SK-N-SH (cell line): ENCODE measurements around the gene ATP6V1D. TPM values are rescaled to one million over a fixed set of nuclear protein-coding genes. Genes with fewer than 3 reads are reported as not detected.
A peak's percentile ranks its signal among the peaks of the same experiment; 100 is the strongest.
"Not testable (repeated sequence)": the region's sequence is repeated elsewhere in the genome, so short reads cannot be mapped to it uniquely, and the experiment has no call there.

Source experiments
- CTCF ChIA-PET: fragments of 300-600, 350-600 bp; formaldehyde crosslinking; extraction: SDS; loops from one replicate; lab custom pipeline; 2021; lab: Yijun Ruan, JAX
- POLR2A ChIA-PET: fragments of 350-600 bp; sonication (Branson Sonifier 250); formaldehyde crosslinking; extraction: SDS; loops from one replicate; lab custom pipeline; 2020; ENCODE audit warnings: antibody characterized with exemption, inconsistent platforms; lab: Yijun Ruan, JAX
- DNase-seq: peaks from one replicate; pipeline ENCODE4 v3.0.0; 2012
- H2AFZ ChIP-seq: fragments of 200-600 bp; sonication (generic); 2 replicates; pipeline ENCODE4 v1.8.1; 2016; ENCODE audit warnings: antibody characterized with exemption, mild to moderate bottlenecking, low read depth
- H3F3A ChIP-seq: fragments of 200-600 bp; sonication (generic); replicated peaks from 2 replicates; pipeline ENCODE3; 2016; ENCODE audit warnings: antibody characterized with exemption, mild to moderate bottlenecking; ENCODE audit not compliant: insufficient read depth
- H3K27ac ChIP-seq, 2 experiments: fragments of 200-500 bp in 1 of 2; fragments of 200-600 bp in 1 of 2; sonication (Bioruptor generic) in 1 of 2; sonication (generic), shearing (Covaris generic) in 1 of 2; 2 replicates each; pipeline versions ENCODE4 v1.5.1 to v1.6.1; 2014 to 2016; ENCODE audit warnings: low read depth in 2 of 2, inconsistent platforms in 1 of 2, low read length in 1 of 2, mild to moderate bottlenecking in 1 of 2, mixed read lengths in 1 of 2
- H3K27me3 ChIP-seq: fragments of 200-600 bp; sonication (generic), shearing (Covaris generic); 2 replicates; pipeline ENCODE4 v1.6.1; 2016; ENCODE audit warnings: mixed run types; ENCODE audit not compliant: insufficient read depth
- H3K36me3 ChIP-seq, 2 experiments: fragments of 200-500 bp in 1 of 2; fragments of 200-600 bp in 1 of 2; sonication (Bioruptor generic) in 1 of 2; sonication (generic) in 1 of 2; replicated peaks in 1 of 2; 2 replicates each; pipeline versions ENCODE3 to v1.5.1; 2014 to 2016; ENCODE audit warnings: low read length in 1 of 2, mild to moderate bottlenecking in 1 of 2; ENCODE audit not compliant: insufficient read depth in 2 of 2, control insufficient read depth in 1 of 2
- H3K4me1 ChIP-seq, 2 experiments: fragments of 200-500 bp in 1 of 2; fragments of 200-600 bp in 1 of 2; sonication (Bioruptor generic) in 1 of 2; sonication (generic), shearing (Covaris generic) in 1 of 2; 2 replicates each; pipeline versions ENCODE4 v1.5.1 to v1.6.1; 2014 to 2016; ENCODE audit warnings: low read depth in 1 of 2, low read length in 1 of 2, mixed run types in 1 of 2; ENCODE audit not compliant: insufficient read depth in 2 of 2, control insufficient read depth in 1 of 2
- H3K4me2 ChIP-seq: fragments of 200-600 bp; sonication (generic), shearing (Covaris generic); 2 replicates; pipeline ENCODE4 v1.6.1; 2017; ENCODE audit warnings: mixed run types
- H3K4me3 ChIP-seq, 2 experiments: fragments of 200-500 bp in 1 of 2; fragments of 200-600 bp in 1 of 2; sonication (Bioruptor generic) in 1 of 2; sonication (generic), shearing (Covaris generic) in 1 of 2; 2 replicates each; pipeline versions ENCODE4 v1.5.1 to v1.8.1; 2014 to 2016; ENCODE audit warnings: low read depth in 2 of 2, inconsistent platforms in 1 of 2, low read length in 1 of 2, mild to moderate bottlenecking in 1 of 2, mixed read lengths in 1 of 2, moderate library complexity in 1 of 2
- H3K79me2 ChIP-seq: fragments of 200-600 bp; sonication (generic); 2 replicates; pipeline ENCODE4 v1.8.1; 2017; ENCODE audit warnings: mild to moderate bottlenecking; ENCODE audit not compliant: insufficient read depth
- H3K9ac ChIP-seq: fragments of 200-600 bp; sonication (generic); 2 replicates; pipeline ENCODE4 v1.6.1; 2017; ENCODE audit warnings: mixed run types
- H3K9me2 ChIP-seq: fragments of 200-600 bp; sonication (generic); 2 replicates; pipeline ENCODE4 v1.6.1; 2017; ENCODE audit warnings: mixed run types
- H3K9me3 ChIP-seq: fragments of 200-600 bp; sonication (generic); 2 replicates; pipeline ENCODE4 v1.6.1; 2017; ENCODE audit warnings: mixed run types, mild to moderate bottlenecking, moderate library complexity
- H4K20me1 ChIP-seq: fragments of 200-600 bp; sonication (generic); 2 replicates; pipeline ENCODE4 v1.6.1; 2017; ENCODE audit warnings: mild to moderate bottlenecking, mixed run types; ENCODE audit not compliant: insufficient read depth
- ELF1 ChIP-seq: IDR thresholded peaks from 2 replicates; pipeline ENCODE4 v1.4.0; 2012
- GABPA ChIP-seq: IDR thresholded peaks from 2 replicates; pipeline ENCODE4 v1.4.0; 2012; ENCODE audit warnings: low read depth, mild to moderate bottlenecking
- MXI1 ChIP-seq: IDR thresholded peaks from 2 replicates; pipeline ENCODE4 v1.6.1; 2012; ENCODE audit warnings: mild to moderate bottlenecking, low read depth, low read length, improper control_type of control experiment
- RCOR1 ChIP-seq: fragments of 150-350 bp; IDR thresholded peaks from 2 replicates; pipeline ENCODE4 v1.6.1; 2017; ENCODE audit warnings: antibody characterized with exemption, low read length
- RFX5 ChIP-seq: IDR thresholded peaks from 2 replicates; pipeline ENCODE4 v1.6.1; 2012; ENCODE audit warnings: mild to moderate bottlenecking, improper control_type of control experiment, low read length
- SMC3 ChIP-seq: IDR thresholded peaks from 2 replicates; pipeline ENCODE4 v1.6.1; 2012; ENCODE audit warnings: low read depth, low read length, improper control_type of control experiment
- YY1 ChIP-seq: IDR thresholded peaks from 2 replicates; pipeline ENCODE4 v1.4.0; 2012; ENCODE audit warnings: low read depth, mild to moderate bottlenecking
- WGBS: methylation state at CpG from one replicate; pipeline ENCODE4 v1.1.6; 2017; ENCODE audit warnings: low lambda C conversion rate; 5-methylcytosine and 5-hydroxymethylcytosine counted together
- polyA plus RNA-seq, 3 experiments: library from polyadenylated mRNA; depleted of rRNA; stranded (reverse); fragments of >200 nt; gene quantifications; 2 replicates each; pipeline ENCODE4 v1.2.3, GENCODE V29; 2012
- TF ChIP-seq, protein P1 (sequence below): fragments of 150-350 bp; IDR thresholded peaks from 2 replicates; pipeline ENCODE4 v1.6.1; 2017; ENCODE audit warnings: antibody characterized with exemption, low read length, low read depth, borderline replicate concordance
- TF ChIP-seq, protein P2 (sequence below): fragments of 200-600 bp; sonication (generic); IDR thresholded peaks from 2 replicates; pipeline ENCODE4 v1.6.1; 2017; ENCODE audit warnings: antibody characterized with exemption, mild to moderate bottlenecking, moderate library complexity
- TF ChIP-seq, protein P3 (sequence below): IDR thresholded peaks from 2 replicates; pipeline ENCODE4 v1.4.0; 2012; ENCODE audit warnings: low read depth, borderline replicate concordance

The ATP6V1D gene
- polyA plus RNA-seq, 1 of the 3 experiments (the other 2 are of a cell fraction) = 39.2 TPM

DNA sequence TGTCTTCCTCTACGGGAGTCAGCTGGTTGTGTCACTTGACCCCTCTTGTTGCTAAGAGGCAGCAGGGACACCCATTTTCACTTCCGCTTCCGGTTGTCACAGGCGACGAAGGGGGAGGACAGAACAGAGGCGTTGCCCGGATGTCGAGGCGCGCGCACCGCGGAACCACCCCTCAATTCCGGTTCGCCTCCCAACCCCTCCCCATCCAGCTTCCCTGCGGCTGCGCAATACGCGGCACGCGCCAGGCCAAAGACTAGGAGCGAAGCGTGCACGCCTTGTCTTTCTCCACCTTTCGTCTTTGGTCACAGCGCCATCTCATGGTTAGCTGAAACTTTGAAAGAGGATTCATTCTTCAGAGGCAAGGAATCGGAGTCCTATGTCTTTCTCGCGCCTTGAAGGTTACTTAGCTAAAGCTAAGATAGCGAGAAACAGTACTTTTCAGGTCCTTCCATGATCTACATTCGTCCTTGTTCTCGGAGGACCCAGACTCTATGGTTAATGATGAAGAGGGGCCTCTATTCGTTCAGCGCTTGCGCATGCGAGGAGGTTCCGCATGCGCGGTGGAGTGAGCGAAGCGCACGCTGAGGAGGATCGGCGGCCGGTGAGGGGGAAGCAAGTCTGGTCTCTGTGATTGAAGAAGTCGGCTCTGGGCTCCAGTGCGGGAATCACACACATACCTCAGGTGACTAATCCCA, at the start of gene ATP6V1D, which contains the start of gene EIF2S1 (continued):
- TF ChIP-seq YY1 = no peak
- peak; percentile 68 for TF ChIP-seq MXI1
- no peak for TF ChIP-seq RCOR1
- no peak for TF ChIP-seq RFX5
- peak; percentile 94 for TF ChIP-seq GABPA
- TF ChIP-seq SMC3 = no peak
- TF ChIP-seq, protein P1, sequence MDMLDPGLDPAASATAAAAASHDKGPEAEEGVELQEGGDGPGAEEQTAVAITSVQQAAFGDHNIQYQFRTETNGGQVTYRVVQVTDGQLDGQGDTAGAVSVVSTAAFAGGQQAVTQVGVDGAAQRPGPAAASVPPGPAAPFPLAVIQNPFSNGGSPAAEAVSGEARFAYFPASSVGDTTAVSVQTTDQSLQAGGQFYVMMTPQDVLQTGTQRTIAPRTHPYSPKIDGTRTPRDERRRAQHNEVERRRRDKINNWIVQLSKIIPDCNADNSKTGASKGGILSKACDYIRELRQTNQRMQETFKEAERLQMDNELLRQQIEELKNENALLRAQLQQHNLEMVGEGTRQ = peak; percentile 57; the same call in 1 of the 2 replicates
- TF ChIP-seq, protein P2, sequence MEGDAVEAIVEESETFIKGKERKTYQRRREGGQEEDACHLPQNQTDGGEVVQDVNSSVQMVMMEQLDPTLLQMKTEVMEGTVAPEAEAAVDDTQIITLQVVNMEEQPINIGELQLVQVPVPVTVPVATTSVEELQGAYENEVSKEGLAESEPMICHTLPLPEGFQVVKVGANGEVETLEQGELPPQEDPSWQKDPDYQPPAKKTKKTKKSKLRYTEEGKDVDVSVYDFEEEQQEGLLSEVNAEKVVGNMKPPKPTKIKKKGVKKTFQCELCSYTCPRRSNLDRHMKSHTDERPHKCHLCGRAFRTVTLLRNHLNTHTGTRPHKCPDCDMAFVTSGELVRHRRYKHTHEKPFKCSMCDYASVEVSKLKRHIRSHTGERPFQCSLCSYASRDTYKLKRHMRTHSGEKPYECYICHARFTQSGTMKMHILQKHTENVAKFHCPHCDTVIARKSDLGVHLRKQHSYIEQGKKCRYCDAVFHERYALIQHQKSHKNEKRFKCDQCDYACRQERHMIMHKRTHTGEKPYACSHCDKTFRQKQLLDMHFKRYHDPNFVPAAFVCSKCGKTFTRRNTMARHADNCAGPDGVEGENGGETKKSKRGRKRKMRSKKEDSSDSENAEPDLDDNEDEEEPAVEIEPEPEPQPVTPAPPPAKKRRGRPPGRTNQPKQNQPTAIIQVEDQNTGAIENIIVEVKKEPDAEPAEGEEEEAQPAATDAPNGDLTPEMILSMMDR = peak; percentile 100
- peak; percentile 95 for TF ChIP-seq ELF1
- TF ChIP-seq, all 33 proteins: peak for 13

DNA sequence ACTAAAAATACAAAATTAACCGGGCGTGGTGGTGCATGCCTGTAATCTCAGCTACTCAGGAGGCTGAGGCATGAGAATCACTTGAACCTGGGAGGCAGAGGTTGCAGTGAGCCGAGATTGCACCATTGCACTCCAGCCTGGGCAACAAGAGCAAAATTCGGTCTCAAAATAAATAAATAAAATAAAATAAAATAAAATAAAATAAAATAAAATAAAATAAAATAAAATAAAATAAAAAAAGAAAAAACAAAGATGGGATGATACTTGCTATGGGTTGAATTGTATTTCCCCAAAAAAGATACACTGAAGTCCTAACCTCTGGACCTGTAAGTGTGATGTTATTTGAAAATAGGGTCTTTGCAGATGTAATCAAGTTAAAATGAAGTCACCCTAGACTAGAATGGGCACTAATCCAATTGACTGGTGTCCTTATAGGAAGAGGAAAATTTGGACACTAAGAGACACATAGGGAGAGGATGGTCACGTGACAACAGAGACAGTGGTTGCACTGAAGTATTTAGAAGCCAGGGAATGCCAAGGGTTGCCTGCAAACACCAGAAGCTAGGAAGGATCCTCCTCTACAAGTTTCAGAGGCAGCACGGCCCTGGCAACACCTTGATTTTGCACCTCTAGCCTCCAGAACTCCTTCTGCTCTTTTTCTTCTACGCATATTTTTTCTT, 48.7 kb upstream of the ATP6V1D start:
- 85% methylated on average over 7 of the region's 7 CpGs for WGBS
- DNase-seq, POLR2A ChIA-PET: not testable (repeated sequence)

More for the DNA sequence above, 48.7 kb upstream of the ATP6V1D start:
- CTCF ChIA-PET = interaction anchor here (1.8 to 3.9 kb wide), 3 partner anchors 19 to 163 kb away, joined by 8 to 28 read pairs (median 11); no protein-coding TSS in a partner anchor
- not testable (repeated sequence) for H3K9ac ChIP-seq, H3K4me2 ChIP-seq, H3K79me2 ChIP-seq, H3K27ac ChIP-seq, H2AFZ ChIP-seq, H3K9me3 ChIP-seq, H4K20me1 ChIP-seq, H3K9me2 ChIP-seq, H3K4me3 ChIP-seq, H3K36me3 ChIP-seq, H3K27me3 ChIP-seq, H3K4me1 ChIP-seq, H3F3A ChIP-seq
- TF ChIP-seq, protein P3, sequence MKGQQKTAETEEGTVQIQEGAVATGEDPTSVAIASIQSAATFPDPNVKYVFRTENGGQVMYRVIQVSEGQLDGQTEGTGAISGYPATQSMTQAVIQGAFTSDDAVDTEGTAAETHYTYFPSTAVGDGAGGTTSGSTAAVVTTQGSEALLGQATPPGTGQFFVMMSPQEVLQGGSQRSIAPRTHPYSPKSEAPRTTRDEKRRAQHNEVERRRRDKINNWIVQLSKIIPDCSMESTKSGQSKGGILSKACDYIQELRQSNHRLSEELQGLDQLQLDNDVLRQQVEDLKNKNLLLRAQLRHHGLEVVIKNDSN = 0 out of 2 replicates have a peak, but pooled peaks have one; percentile 8
